GM19351 (cell line): ENCODE results near the gene TMEM117.
A peak's percentile ranks its signal among the peaks of the same experiment; 100 is the strongest.

Experiments
- ATAC-seq: cut with Tn5 transposase; IDR thresholded peaks from one replicate; pipeline ENCODE4 v1.9.1; 2021; ENCODE audit warnings: mild to moderate bottlenecking, moderate library complexity; ENCODE audit not compliant: unreplicated experiment

The TMEM117 gene

DNA sequence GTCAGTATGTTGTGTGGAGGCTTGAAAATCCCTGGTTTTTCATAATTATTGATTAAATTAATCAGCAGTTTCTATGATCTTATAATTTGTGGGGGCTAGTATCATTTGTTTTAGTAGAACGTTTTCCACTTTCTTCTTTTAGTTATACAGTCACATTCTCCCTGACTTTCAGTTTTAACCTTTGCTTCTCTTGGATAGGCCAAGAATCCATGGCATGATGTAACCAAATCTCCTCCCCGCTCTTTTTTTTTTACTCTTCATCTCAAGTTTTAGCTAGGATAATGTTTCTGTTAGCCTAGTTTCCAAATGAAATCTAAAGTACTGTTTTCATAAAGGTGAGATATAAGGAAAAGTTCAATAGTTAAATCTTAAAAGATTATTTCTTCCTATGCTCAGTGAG is 106.5 kb downstream of the TMEM117 start:
- ATAC-seq, result no peak

DNA sequence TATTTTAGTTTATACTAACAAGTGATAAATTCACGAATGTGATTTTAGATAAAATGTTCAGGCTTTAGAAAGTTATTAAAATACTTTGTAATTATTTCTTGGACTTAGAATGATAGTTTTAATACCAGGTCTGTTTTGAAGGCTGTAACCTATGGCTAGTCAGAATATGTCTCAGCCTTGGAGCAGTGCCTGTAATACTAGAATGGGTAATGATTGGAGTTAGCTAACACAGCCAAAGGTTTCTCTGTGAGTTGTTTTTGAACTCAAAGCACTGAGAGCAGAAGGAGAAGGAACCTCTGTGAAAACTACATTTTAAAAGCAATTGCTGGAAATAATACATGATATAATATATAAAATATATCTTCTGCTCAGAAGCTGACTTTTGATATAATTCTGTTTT is 110.1 kb downstream of the TMEM117 start:
- no peak for ATAC-seq

DNA sequence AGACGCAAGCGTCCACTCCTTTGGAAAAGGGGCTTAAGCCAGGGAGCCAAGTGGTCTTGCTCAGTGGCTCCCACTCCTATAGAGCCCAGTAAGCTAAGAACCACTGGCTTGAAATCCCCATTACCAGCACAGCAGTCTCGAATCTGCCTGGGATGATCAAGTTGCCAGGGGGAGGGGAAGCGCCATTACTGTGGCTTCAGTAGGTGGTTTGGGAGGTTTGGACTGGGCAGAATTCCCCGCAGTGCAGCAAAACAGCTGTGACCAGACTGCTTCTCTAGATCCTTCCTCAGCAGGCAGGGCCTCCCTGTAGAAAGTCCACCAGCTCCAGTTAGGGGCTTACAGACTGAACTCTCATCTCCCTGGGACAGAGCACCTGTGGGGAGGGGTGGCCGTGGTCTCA is 115.4 kb downstream of the TMEM117 start:
- ATAC-seq, result no peak

DNA sequence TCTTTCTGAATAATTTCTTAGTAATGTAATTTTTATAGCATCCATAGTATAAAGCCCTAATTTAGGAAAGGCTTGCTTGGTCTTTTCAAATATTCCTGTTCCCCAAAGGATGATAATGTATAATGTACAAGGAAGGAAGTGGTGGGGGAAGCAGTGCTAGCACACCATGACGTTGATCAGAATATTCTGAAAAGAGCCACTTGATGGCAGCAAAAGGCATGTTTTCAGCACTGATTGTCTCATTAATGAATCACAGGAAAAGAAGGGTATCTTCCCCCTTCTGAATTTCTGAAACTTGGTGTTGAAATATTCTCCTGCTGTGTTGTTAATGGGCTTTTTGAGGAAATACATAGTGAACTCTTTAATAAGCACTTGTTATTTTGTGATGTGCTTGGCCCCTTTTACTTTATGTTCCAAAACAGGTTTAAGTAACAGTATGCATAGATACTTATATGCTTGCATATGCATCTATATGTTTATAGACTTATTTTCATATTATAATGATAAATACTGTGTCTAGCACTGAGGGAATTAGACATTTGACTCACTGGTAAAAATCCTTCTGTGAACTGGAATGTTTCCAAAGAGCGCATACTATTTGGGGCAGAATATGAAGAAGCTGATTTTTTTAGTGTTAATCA is 122.0 kb downstream of the TMEM117 start:
- peak; percentile 98 for ATAC-seq

DNA sequence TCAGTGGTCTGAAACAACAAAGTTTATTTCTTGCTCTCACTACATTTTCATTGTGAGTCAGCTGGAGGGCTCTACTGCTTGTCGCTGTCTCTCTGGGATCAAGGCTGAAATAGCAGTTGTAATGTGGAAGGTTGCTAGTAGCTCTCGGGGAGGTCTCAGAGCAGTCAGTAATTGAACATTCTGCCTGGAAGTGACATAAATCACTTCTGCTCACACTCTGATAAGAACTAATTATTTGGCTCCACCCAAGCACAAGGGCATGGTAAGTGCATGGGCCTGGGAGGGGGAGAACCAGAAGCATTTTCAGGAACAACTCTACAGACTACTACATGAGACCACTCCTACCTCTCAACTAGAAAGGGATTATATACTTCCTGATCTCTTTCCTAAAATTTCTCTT is 128.2 kb downstream of the TMEM117 start:
- no peak for ATAC-seq

DNA sequence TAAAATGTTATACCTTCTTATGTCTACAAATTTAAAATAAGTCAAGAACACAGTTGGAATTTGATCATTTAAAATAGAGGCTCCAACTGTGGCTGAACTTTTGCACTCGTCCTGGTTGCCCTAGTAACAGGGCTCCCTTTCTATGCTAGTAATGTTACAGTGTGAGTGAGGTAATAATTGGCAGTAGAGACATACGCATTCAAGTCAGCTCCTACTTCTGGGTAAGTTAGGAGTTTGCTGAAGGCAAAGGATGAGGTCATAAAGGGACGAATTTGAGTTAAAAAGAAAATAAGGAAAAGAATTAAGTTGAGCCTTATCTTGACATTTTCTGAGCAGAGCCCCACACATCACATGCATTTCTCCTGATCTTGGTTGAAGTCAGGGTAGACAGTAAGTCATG is 129.1 kb downstream of the TMEM117 start:
- ATAC-seq, result no peak

DNA sequence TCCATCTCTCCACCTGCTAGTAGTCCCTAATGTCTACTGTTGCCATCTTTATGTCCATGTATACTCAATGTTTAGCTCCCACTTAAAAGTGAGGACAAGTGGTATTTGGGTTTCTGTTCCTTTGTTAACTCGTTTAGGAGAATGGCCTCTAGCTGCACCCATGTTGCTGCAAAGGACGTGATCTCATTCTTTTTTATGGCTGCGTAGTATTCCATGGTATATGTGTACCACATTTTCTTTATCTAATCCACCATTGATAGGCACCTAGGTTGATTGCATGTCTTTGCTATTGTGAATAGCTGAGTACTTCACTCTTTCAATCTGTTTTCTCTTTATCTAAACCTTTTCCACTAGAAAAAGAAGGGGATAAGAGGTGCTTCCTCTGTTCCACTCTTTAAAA is 130.0 kb downstream of the TMEM117 start:
- ATAC-seq, result no peak

DNA sequence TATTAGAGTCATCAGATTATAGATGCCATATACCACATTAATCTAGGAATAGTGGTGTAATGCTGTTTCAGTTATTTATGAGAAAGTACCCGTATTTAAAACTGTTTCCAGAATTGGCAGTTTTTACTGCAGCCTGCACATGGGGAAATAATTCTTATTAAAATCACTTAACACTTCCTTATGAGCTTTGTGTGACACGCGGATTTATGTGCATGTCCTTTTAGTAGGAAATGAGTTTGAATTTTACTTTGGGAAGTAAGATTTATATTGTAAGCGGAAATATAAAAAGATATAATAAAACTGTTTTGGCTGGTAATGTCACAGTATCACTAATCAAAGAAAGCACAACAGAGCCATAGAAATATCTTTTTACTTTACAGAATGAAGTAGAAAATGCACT is 132.9 kb downstream of the TMEM117 start:
- no peak for ATAC-seq

DNA sequence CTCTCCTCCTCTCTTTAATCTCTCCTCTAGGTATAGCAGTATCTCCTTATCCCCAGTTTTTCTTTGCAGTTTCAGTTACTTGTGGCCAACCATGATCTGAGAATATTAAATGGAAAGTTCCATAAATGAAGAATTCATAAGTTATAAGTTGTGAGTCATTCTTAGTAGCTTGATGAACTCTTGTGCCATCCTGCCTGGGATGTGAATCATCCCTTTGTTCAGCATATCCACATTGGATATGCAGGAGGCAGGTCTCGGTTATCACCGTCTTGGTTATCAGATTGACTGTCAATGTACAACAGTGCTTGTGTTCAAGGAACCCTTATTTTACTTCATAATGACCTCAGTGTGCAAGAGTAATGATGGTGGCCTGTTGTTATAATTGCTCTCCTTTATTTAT is 134.0 kb downstream of the TMEM117 start:
- ATAC-seq, result no peak

DNA sequence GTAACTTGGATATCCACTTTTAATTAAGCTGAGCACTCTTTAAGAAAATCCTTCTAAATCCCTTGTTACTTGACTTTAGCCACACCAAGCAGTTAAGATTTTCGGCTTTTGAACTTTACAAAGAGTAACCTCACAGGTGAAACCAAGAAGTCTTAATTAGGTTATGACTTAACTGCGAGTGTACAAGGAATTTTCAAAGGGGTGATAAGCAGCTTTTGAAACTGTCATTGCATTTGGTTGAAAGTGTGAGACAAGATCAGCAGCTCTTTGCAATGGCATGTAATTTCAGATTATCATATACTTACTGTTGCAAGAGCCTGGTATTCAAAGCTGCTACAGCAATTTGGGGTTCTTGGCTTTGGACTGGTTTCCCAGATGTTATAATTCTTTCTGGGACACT is 137.5 kb downstream of the TMEM117 start:
- no peak for ATAC-seq

DNA sequence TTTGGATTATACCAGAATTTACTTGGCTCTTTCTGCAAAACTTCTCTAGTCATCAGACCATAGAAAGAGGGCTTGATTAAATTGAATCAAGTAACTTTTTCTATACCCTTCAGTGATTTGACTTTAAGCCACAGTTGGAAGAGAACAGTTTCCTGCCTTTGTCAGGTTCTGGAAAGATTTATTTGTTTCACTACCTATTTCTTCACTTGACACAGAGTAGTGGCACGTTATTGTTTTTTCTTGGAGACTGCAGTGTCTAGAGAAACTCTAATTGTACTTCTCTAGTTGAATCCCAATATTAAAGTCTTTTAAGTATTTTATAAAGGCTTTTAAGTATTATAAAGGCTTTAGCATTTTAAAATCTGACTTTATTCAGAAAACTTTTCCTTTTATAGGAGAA is 138.1 kb downstream of the TMEM117 start:
- ATAC-seq, result peak; percentile 50

DNA sequence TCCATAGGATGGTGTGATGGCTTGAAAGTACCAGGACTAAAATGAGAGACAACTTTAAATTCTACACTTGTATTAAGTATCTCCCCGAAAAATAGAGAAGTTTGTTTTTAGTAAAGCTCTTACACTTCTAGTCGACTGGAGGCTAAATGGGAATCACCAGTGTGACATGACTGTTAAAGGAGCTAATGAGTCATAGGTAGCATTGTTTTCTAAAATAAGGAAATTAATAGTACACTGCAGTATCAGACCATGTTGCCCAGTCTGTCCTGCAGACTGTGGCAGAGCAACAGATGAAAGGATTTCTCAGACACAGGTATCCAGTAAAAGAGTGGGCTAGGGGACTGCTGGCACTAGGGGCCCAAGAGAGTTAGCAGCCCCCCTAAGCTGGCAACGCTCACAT is 140.1 kb downstream of the TMEM117 start:
- no peak for ATAC-seq

DNA sequence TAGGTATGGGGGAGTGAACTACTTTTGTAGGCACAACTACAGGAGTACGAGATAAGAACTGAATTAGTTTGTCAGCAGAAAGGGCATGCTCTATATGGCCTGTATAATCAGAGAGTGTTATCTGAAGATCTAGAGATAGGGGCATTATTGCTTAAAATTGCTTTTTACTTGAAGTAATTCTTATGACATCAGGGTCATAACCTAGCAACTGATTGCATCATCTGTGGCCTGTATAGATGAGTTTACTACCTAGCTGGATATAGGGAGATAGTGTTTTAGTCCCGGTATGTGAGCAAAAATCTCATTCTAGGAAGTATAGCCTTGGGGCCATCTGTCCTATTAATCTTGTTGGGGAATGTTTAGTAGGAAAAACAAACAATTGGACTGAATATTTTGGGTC is 142.7 kb downstream of the TMEM117 start:
- ATAC-seq, result no peak

DNA sequence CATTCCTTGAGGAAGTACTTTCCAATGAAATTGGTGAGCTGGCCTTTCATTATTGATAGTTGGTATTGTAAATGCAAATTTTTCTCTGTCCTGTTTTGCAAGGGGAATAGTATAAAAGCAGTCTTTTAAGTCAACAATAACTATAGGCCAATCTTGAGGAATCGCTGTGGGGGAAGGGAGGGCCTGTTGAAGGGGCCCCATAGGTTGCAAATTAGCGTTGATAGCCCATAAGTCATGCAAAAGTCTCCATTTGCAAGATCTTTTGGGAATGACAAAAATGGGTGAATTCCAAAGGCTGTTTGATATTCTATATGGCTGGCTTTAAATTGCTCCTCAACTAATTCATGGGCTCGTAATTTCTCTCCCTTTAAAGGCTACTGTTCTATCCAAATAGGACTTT is 143.6 kb downstream of the TMEM117 start:
- no peak for ATAC-seq

DNA sequence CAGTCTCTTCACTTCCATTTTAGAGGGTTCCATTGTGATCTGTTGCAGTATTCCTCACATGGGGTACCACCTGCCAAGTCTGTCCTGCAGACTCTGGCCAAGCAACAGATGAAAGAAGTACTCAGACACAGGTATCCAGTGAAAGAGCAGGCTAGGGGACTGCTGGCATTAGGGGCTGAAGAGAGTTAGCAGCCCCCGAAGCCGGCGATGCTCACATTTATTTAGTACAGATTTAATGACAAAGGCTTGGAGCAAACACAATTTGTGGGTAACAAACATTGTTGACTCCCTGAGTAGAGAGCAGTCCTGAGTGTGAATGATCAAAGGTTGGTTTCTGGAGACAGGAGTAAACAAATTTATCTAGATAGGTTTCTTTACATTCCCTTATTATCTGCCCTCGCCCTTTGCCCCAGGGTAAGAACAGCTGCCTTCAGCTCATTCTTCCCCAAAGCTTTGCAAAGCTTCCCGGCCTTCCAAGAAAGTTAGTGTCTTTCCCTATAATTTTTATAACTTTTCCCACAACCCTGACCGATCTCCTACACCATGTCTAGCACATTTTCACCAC is 144.8 kb downstream of the TMEM117 start:
- no peak for ATAC-seq

DNA sequence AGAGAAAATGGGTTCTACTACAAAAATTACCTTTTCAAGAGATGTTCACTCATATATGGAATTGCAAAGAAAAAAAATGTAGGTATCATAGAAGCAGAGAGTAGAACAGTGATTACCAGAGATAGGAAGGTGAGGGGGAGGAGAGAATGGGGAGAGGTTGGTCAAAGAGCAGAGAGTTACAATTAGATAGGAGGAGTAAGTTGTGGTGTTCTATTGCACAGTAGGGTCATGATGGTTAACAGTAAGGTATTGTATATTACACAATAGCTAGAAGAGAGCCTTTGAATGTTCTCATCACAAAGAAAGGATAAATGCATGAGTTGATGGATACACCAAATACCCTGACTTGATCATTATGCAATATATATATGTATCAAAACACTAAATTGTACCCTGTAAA is 145.8 kb downstream of the TMEM117 start:
- no peak for ATAC-seq

DNA sequence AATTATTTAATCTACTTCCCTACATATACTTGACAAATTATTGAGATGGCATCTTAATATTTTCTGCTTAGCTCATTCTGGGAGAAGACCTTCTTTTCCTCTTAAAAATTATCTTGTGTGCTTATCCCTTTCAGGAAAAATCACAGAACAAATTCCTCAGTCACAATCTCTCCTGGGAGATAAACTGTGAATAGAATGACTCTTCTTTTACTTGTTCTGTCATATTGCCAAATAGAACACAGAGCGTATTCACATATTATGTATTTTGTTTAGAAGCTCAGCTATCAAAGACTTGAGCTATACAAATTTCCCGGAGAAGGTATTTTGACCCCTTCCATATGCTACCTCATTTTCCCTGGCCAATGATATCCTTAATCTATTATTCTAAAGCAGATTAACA is 146.7 kb downstream of the TMEM117 start:
- ATAC-seq, result no peak

DNA sequence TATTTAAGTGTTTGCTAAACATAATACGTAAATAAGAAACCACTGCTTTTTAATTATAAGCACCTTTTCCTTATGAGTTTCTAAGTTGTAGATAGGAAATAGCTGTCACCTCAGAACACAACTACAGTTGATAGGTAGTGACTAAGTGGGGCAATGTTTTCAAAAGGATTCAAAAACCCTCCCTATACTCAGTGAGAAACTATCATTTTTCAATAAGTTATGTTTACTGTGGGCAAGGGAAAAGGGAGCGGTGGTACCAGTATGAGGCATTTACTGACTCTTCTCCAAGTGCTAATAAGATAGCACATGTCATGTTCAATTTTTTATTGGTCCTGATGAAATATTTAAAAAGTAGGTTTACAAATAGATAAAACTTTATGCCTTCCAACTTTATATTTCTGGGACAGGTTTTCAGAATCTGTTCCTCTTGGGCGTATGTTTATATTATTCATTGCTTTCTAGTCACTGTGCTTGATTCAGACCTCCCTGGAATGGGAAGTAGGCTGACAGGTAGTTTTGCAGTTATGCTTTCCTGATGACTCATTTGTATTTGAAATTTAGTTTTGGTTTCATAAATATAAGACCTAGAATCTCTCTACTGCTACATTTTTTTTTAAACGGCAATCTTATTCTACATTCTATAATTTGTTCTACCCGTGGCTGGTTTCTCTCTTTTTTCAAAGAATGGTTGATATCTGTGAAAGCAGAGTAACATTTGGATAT is 153.1 kb downstream of the TMEM117 start:
- peak; percentile 96 for ATAC-seq

DNA sequence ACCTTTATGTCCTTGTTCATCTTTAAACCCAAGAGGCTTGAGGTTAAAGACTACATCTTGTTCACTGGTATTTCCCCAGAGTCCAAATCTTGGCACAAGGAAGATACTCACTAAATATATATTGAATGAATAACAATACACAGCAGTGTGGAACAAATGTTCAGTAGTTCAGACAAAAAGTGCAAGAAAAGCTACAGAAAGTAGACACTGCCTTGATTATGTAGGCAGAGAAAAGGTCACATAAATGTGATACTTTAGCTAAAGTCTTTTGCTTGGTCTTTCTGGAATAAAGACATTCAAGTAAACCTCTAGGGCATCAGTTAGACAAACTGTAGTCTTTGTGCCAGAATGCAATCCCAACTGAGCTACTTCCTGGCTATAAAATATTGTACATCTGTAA is 157.0 kb downstream of the TMEM117 start:
- no peak for ATAC-seq

DNA sequence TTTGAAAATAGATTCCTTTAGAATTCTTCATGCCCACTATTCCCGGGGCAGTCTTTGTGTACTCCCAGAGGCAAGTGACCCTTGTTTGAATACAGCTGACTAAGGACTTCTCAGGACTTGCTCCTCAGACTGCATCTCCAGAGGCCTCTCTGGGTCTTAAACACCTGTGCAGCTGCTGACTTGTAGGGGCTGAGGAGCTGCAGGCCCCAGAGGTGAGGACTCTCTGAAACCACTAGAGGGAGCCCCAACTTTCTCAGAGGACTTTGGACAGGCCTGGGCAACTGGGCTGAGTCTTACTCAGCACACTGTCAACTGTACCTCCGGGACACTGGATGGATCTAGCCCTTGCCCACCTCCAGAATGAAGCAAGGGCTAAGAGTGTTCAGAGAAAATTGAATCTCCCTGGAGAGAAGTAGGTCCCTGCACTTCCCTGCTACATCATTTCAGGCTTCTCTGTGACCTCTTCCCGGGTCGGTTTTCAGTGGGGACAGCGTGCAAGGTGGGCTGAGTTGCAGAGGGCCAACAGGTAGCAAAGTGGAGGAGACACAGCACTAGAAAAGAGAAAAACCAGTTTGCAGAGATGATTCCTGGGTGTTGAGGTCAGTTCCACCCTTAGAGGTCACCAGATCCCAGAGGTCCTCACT is 164.6 kb downstream of the TMEM117 start:
- peak; percentile 99 for ATAC-seq

DNA sequence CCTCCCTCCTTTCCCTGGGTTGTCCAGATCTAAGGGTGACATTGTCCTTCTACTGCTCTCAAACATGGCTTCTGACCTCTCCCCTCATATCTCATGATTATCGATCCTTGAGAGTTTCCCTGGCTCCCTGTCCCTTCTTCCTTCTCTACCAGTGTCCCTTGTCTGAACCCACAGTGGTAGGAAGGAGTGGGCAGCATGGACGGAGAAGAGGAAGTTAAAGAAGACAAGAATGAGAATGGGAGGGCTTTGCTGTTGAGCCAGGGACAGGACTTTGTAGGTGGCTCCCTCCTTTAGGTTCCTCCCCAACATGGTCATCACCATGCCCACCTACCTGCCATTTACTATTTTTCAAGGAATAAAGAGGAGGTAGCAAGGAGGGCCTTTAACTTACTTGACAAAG is 166.7 kb downstream of the TMEM117 start:
- ATAC-seq, result no peak

DNA sequence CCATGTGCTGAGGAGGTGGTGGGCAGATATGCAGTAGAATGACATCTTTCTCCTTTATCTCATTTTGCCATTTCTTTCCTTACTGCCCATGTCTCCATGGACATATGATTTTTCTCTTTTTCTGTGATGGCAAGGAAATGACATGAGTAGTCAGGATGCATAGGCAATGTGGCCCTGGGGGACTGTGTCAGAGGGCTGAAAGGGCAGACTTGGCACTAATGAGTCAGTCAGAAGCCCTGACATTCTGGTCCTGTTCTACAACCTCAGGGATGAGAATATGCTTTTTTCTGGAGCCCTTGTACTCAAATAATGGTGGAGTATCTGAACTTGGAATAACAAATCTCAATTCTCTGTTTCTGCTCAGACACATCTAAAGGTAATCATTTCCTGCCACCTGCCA is 167.8 kb downstream of the TMEM117 start:
- ATAC-seq, result no peak
